ENCODE measurements around the gene HS3ST2. TPM values are rescaled to one million over a fixed set of nuclear protein-coding genes. Genes with fewer than 3 reads are reported as not detected.

HS3ST2 gene
- total and polyA plus RNA-seq, 2 experiments from 2014 or later = 1.4 to 3.2 TPM

- DNase-seq (ENCODE audit: low spot score) (peak; percentile 55), ATAC-seq (peak; percentile 38; the same call in 2 of the 3 replicates)
- Histone ChIP-seq H3K4me3 (no peak overlapping the region), H3F3A (replicated peaks; ENCODE audit: low read depth) (no peaks in the 10 kb centered on the region), H3K36me3 (ENCODE audit: insufficient read depth) (no peaks in the 10 kb centered on the region; the same call in 1 of the 2 replicates), H4K20me1 (replicated peaks; ENCODE audit: insufficient read depth) (no peaks in the 10 kb centered on the region), H3K4me2 (no peak overlapping the region), H3K27ac (ENCODE audit: low read depth) (no peak overlapping the region), H3K79me2 (replicated peaks; ENCODE audit: insufficient read depth) (no peaks in the 10 kb centered on the region), H3K9me2 (ENCODE audit: insufficient read depth) (peaks cover 14% of the 10 kb centered on the region), H3K27me3 (ENCODE audit: insufficient read depth) (no peaks in the 10 kb centered on the region), H3K4me1 (ENCODE audit: insufficient read depth) (peaks cover 5% of the 10 kb centered on the region; the same call in 1 of the 2 replicates), H2AFZ (no peak overlapping the region)
- Mint-ChIP-seq H3K4me1 (peaks cover 5% of the 10 kb centered on the region), H3K36me3 (ENCODE audit: low read depth) (peaks cover 24% of the 10 kb centered on the region), H3K27me3 (ENCODE audit: insufficient read depth, low read depth, poor library complexity) (peaks cover 3% of the 10 kb centered on the region), H3K9me3 (peaks cover 38% of the 10 kb centered on the region), H3K27ac (no peak overlapping the region), H3K4me3 (no peak overlapping the region)
- TF ChIP-seq ZNF114 (CRISPR knock-in tag; IDR thresholded peaks at IDR 0.05) (peak; percentile 52; the same call in 1 of the 2 replicates), EZH2 (IDR thresholded peaks at IDR 0.05; ENCODE audit: low read depth, unreplicated experiment) (no peak), CTCF (conservative IDR thresholded peaks at IDR 0.05; ENCODE audit: low read depth in 2 of 2) (no peak), REST (IDR thresholded peaks at IDR 0.05; ENCODE audit: unreplicated experiment) (no peak), ZNF462 (CRISPR knock-in tag; IDR thresholded peaks at IDR 0.05) (no peak), JUNB (IDR thresholded peaks at IDR 0.05; ENCODE audit: unreplicated experiment) (no peak), ZNF331 (CRISPR knock-in tag; IDR thresholded peaks at IDR 0.05; ENCODE audit: low read depth) (no peak), ETS1 (IDR thresholded peaks at IDR 0.05) (no peak)
Measured at GRCh38 chr16:22962905-22963304, 148.9 kb downstream of the HS3ST2 start.

All from GM23338 (cell line).